RKO (cell line): ENCODE data around the gene PHLPP1.
"Not testable (repeated sequence)": the region's sequence is repeated elsewhere in the genome, so short reads cannot be mapped to it uniquely, and the experiment has no call there.

Source experiments
- DNase-seq: peaks from one replicate; pipeline ENCODE4 v3.0.0-alpha.2; 2016; ENCODE audit warnings: low spot score

Gene PHLPP1

DNA sequence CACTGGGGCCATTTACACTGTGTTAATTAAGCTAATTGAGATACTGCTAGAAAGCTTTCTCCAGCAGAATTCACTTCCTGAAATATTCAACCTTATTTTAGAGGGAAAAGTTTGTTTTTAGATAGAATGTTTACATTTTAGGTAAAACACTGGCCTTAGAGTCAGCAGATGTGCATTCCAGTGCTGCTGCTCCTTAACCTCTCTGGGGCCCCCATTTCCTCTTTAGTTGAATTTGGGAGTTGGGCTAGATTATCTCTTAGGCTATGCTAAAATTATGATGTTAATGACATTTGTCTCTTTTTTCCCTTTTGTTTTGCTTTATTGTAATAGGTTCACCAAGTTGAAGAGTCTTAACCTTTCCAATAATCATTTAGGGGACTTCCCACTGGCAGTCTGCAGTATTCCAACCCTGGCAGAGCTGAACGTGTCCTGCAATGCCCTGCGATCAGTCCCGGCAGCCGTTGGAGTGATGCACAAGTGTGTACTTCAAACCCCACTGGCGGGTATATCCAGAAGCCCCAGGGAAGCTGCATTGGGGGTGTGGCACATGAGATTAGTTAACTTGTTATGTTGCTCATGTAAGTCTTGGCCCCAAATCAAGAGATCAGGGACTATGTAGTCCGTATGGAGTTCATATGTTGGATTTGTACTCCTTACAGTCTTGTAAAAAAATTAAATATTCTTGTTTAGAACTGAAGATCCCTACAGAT, 179.5 kb downstream of the PHLPP1 start:
- DNase-seq: no peak

DNA sequence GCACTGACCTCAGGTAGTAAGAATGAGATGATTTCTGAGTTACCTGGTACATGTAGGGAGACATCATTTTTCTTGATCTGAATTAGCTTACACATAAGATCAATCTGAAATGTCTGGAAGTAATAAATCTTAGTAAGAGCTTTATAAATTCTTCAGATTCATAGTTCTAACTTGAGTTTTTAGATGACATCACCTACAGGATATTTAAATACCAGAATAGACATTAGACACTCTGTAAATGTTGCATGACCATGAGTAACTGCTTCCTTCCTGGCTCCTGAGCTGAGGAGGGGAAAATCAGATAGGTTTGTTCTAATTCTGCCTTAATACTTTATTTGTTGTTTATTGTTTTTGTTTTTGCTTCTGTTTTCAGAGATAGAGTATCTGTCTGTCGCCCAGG, 181.8 kb downstream of the PHLPP1 start:
- DNase-seq: peak; percentile 40

- DNase-seq: no peak
Observed at GRCh38 chr18:62898359-62898758, 183.0 kb downstream of the PHLPP1 start.

DNA sequence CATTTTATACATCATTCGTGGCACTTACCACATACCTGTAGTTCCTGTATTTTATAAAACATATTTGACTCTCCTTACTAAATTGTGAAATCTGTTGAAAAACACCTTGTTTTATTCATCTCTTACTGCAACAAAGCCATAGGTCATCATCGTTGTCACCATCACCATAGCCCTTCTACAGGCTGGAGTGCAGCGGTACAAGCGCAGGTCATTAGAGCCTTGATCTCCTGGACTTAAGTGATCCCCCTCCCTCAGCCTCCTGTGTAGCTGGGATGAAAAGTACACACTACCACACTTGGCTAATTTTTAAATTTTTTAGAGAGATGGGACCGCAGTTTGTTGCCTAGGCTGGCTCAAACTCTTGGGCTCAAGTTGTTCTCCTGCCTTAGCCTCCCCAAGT, 184.2 kb downstream of the PHLPP1 start:
- no peak for DNase-seq

- DNase-seq: no peak
Observed at GRCh38 chr18:62900132-62900883, 185.0 kb downstream of the PHLPP1 start.

GRCh38 chr18:62902776-62903175, 187.4 kb downstream of the PHLPP1 start:
- no peak for DNase-seq

- DNase-seq: no peak
Observed at GRCh38 chr18:62904396-62905285, 189.3 kb downstream of the PHLPP1 start.

- no peak for DNase-seq
Observed at GRCh38 chr18:62912885-62913284, 197.5 kb downstream of the PHLPP1 start.

DNA sequence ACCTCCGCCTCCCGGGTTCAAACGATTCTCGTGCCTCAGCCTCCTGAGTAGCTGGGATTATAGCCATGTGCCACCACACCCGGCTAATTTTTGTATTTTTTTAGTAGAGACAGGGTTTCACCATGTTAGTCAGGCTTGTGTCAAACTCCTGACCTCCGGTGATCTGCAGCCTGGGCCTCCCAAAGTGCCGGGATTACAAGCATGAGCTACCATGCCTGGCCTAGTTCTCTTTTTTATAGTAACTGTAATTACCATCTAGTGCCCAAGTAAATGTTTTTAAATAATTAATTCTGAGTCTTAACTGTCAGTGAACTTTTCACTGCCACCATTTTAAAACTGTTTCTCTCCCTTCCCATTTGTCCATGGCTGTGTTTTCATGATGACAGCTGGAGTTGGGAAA, 198.5 kb downstream of the PHLPP1 start:
- DNase-seq: not testable (repeated sequence)

DNA sequence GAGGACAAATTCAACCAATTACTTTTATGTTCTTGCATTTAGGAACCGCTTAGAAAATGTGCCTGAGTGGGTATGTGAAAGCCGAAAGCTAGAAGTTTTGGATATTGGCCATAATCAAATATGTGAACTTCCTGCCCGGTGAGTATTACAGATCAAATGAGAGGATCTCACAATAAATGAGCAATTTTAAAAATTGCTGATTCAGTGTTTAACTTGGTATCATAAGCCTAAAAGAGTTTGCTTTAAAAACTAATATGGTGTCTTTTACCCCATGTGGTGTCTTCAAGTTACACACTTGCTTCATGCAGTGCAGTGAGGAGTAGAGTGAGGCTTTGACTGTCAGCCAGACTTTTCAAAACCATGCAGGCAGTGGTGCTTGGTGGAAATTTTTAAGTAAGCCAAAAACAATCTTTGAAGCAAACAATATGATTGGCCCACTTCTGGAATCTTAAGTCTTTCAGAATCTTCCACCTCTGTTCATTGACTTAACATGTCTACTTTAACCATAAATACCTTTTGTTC, 199.6 kb downstream of the PHLPP1 start:
- DNase-seq: no peak

DNA sequence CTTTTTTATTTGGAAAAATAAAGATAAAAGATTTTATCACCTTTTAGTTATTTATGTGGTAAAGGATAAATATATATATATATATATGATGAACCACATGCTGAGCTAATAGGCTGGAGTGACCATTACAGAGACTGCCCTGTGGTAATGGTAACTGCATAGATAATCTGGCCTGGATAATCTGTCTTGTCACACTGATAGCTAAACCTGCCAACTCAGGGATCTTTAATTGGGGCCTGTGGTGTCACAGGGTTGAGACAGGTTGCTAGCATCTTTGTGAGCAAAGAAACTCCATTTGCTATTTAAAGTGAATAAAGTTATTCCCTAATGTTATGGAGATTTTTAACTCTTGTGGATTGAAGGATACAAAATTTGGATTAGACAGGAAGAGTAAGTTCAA, 203.0 kb downstream of the PHLPP1 start:
- no peak for DNase-seq

- DNase-seq: no peak
Observed at GRCh38 chr18:62919109-62919838, 203.9 kb downstream of the PHLPP1 start.

DNA sequence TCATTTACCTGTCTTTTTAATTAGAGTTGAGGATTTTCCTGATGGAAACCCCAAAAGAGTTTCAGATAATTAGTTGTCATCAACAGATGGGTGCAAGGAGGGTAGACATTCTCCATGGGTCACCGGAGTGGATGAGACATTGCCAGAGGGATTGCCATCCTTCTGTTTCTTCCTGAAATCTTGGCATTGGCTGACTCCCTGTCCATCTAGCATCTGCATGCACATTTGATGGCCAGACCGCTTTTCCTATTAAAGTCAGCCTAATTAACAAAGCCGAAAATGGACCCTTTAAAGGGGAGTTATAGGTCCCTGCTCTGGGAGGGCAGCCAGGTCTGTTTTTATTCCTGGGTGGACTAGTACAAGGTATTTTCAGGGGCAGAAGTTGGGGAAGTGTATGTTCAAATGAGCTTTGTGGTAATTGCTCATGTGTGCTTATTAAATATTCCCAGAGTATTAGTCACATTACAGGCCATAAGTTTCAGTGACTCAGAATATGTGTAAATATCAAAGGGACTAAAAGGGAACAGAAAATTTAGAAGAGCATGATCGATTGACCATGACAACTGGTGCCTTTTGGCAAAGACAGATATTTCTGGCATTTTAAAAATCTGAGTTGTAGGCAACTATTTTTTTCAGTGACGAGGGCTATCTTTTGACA, 209.8 kb downstream of the PHLPP1 start:
- peak; percentile 17 for DNase-seq

DNA sequence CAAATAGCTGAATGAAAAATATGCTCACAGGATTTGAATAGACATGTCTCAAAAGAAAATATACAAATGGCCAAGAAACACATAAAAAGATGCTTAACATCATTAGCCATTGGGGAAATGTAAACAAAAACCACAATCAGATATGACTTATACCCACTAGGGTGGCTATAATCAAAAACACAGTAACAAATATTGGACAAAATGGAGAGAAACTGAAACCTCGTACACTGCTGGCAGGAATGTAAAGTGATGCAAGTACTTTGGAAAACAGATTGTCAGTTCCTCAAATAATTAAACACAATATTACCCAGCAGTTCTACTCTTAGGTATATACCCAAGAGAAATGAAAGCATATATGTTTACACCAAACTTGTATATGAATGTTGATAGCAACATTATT, 213.0 kb downstream of the PHLPP1 start:
- DNase-seq: no peak

DNA sequence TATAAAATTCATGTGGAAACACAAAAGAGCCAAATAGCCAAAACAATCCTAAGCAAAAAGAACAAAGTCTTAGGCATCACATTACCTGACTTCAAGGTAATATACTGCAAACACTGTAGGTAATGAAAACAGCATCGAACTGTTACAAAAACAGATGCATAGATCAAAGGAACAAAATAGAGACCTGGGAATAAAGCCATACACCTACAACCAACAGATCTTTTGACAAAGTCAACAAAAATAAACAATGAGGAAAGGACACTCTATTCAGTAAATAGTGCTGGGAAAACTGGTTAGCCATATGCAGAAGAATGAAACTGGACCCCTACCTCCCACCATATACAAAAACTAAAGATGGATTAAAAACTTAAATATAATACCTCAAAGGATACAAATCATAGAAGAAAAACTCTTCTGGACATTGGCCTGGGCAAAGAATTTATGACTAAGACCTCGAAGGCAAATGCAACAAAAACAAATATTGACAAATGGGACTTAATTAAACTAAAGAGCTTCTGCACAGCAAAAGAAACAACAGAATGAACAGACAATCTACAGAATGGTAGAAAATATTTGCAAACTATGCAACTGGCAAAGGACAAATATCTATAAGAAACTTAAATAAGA, 218.0 kb downstream of the PHLPP1 start:
- no peak for DNase-seq

GRCh38 chr18:62935994-62936393, 220.7 kb downstream of the PHLPP1 start:
- peak; percentile 7 for DNase-seq

- no peak for DNase-seq
Observed at GRCh38 chr18:62937065-62937464, 221.7 kb downstream of the PHLPP1 start.

- DNase-seq: no peak
Observed at GRCh38 chr18:62938006-62938405, 222.7 kb downstream of the PHLPP1 start.

GRCh38 chr18:62938487-62938886, 223.1 kb downstream of the PHLPP1 start:
- DNase-seq: no peak

- no peak for DNase-seq
Observed at GRCh38 chr18:62939433-62939832, 224.1 kb downstream of the PHLPP1 start.

GRCh38 chr18:62939926-62940325, 224.6 kb downstream of the PHLPP1 start:
- DNase-seq: no peak
